HEK293T (cell line): Measurements from ENCODE around the gene UQCRFS1.
"Not testable (repeated sequence)": the region's sequence is repeated elsewhere in the genome, so short reads cannot be mapped to it uniquely, and the experiment has no call there.

Experiments used
- CTCF ChIA-PET: fragments of 350-600 bp; formaldehyde crosslinking; extraction: SDS; loops from one replicate; lab custom pipeline; 2021; ENCODE audit warnings: antibody characterized with exemption, inconsistent platforms; lab: Yijun Ruan, JAX
- POLR2A ChIA-PET: fragments of 350-600 bp; formaldehyde crosslinking; extraction: SDS; loops from one replicate; lab custom pipeline; 2020; ENCODE audit warnings: antibody characterized with exemption, inconsistent platforms; lab: Yijun Ruan, JAX
- DNase-seq: peaks from one replicate; pipeline ENCODE4 v3.0.0; 2012; ENCODE audit warnings: mixed read lengths; ENCODE audit errors: extremely low spot score
- ARNT ChIP-seq: fragments of 450-650 bp; IDR thresholded peaks from 2 replicates; pipeline ENCODE4 v1.6.1; 2017; ENCODE audit warnings: mild to moderate bottlenecking
- BHLHE40 ChIP-seq: fragments of 450-650 bp; IDR thresholded peaks from 2 replicates; pipeline ENCODE4 v1.6.1; 2016; ENCODE audit warnings: mild to moderate bottlenecking, moderate library complexity, borderline replicate concordance
- CTBP1 ChIP-seq: fragments of 450-650 bp; IDR thresholded peaks from 2 replicates; pipeline ENCODE4 v1.6.1; 2016; ENCODE audit warnings: borderline replicate concordance
- ELF4 ChIP-seq: fragments of 450-650 bp; IDR thresholded peaks from 2 replicates; pipeline ENCODE4 v1.6.1; 2017; ENCODE audit warnings: antibody characterized with exemption
- FOXA1 ChIP-seq: fragments of 450-650 bp; IDR thresholded peaks from 2 replicates; pipeline ENCODE4 v1.6.1; 2016; ENCODE audit warnings: mild to moderate bottlenecking
- FOXK2 ChIP-seq: fragments of 450-650 bp; IDR thresholded peaks from 2 replicates; pipeline ENCODE4 v1.6.1; 2016; ENCODE audit warnings: mild to moderate bottlenecking
- FOXM1 ChIP-seq: fragments of 450-650 bp; IDR thresholded peaks from 2 replicates; pipeline ENCODE4 v1.6.1; 2017; ENCODE audit warnings: mild to moderate bottlenecking, borderline replicate concordance
- HDGF ChIP-seq: fragments of 450-650 bp; IDR thresholded peaks from 2 replicates; pipeline ENCODE4 v1.6.1; 2017; ENCODE audit warnings: antibody characterized with exemption, borderline replicate concordance
- L3MBTL2 ChIP-seq: fragments of 450-650 bp; conservative IDR thresholded peaks from 2 replicates; pipeline ENCODE4 v1.6.1; 2016; ENCODE audit warnings: mild to moderate bottlenecking
- LEF1 ChIP-seq: fragments of 450-650 bp; IDR thresholded peaks from 2 replicates; pipeline ENCODE4 v1.6.1; 2017; ENCODE audit warnings: mild to moderate bottlenecking, borderline replicate concordance
- NFRKB ChIP-seq: fragments of 450-650 bp; IDR thresholded peaks from 2 replicates; pipeline ENCODE4 v1.6.1; 2016; ENCODE audit warnings: mild to moderate bottlenecking, moderate library complexity
- PKNOX1 ChIP-seq: fragments of 450-650 bp; IDR thresholded peaks from 2 replicates; pipeline ENCODE4 v1.6.1; 2016
- SP1 ChIP-seq: fragments of 450-650 bp; IDR thresholded peaks from 2 replicates; pipeline ENCODE4 v1.6.1; 2017
- SUZ12 ChIP-seq: fragments of 450-650 bp; IDR thresholded peaks from 2 replicates; pipeline ENCODE4 v1.6.1; 2016; ENCODE audit warnings: mild to moderate bottlenecking
- TARDBP ChIP-seq: fragments of 450-650 bp; IDR thresholded peaks from 2 replicates; pipeline ENCODE4 v1.6.1; 2016
- ZNF384 ChIP-seq: fragments of 450-650 bp; IDR thresholded peaks from 2 replicates; pipeline ENCODE4 v1.6.1; 2016

UQCRFS1 gene

GRCh38 chr19:29216021-29216420 is 3.1 kb upstream of the UQCRFS1 start:
- no peak for DNase-seq
- CTCF ChIA-PET = no interaction called here
- POLR2A ChIA-PET = no interaction called here
- TF ChIP-seq ZNF384 = no peak
- no peak for TF ChIP-seq HDGF
- no peak for TF ChIP-seq BHLHE40
- no peak for TF ChIP-seq PKNOX1
- TF ChIP-seq CTBP1 = no peak
- TF ChIP-seq FOXM1 = no peak
- no peak for TF ChIP-seq SUZ12
- TF ChIP-seq TARDBP = no peak
- no peak for TF ChIP-seq ARNT
- no peak for TF ChIP-seq LEF1
- TF ChIP-seq NFRKB = no peak

GRCh38 chr19:29215322-29215845 is 2.4 kb upstream of the UQCRFS1 start:
- no peak for TF ChIP-seq ARNT
- TF ChIP-seq SP1 = no peak
- no peak for TF ChIP-seq FOXK2
- no peak for TF ChIP-seq SUZ12
- TF ChIP-seq ZNF384 = no peak
- no peak for TF ChIP-seq TARDBP
- no peak for TF ChIP-seq NFRKB
- TF ChIP-seq HDGF = no peak
- TF ChIP-seq L3MBTL2 = no peak
- no peak for TF ChIP-seq FOXA1
- no peak for TF ChIP-seq BHLHE40
- TF ChIP-seq ELF4 = no peak
- no peak for DNase-seq
- ChIA-PET CTCF (no interaction called here), POLR2A (interaction anchor here (0.8 kb wide), 1 partner anchor 391 kb away, joined by 3 read pairs; the partner anchor contains the start of gene POP4)

- POLR2A ChIA-PET = interaction anchor here (0.8 kb wide), 1 partner anchor 392 kb away, joined by 3 read pairs; the partner anchor contains the start of gene POP4
Measured at GRCh38 chr19:29214411-29214810, 1.5 kb upstream of the UQCRFS1 start.

GRCh38 chr19:29212356-29212647 is 649 bp downstream of the UQCRFS1 start:
- POLR2A ChIA-PET = no interaction called here
- CTCF ChIA-PET = no interaction called here
- no peak for DNase-seq
- TF ChIP-seq SP1 (no peak), ELF4 (no peak), L3MBTL2 (no peak), SUZ12 (no peak), TARDBP (no peak), BHLHE40 (no peak), FOXA1 (no peak)

More at GRCh38 chr19:29214411-29214810, 1.5 kb upstream of the UQCRFS1 start:
- no peak for TF ChIP-seq FOXM1
- no peak for TF ChIP-seq ZNF384
- no peak for TF ChIP-seq ELF4
- no peak for TF ChIP-seq L3MBTL2
- TF ChIP-seq BHLHE40 = no peak
- TF ChIP-seq ARNT = no peak
- no peak for TF ChIP-seq PKNOX1
- TF ChIP-seq FOXA1 = no peak
- no peak for TF ChIP-seq SUZ12
- TF ChIP-seq TARDBP = no peak
- TF ChIP-seq SP1 = no peak
- no peak for TF ChIP-seq FOXK2
- no peak for TF ChIP-seq HDGF
- TF ChIP-seq NFRKB = no peak
- TF ChIP-seq LEF1 = no peak
- TF ChIP-seq CTBP1 = no peak
- no peak for DNase-seq
- CTCF ChIA-PET = no interaction called here

GRCh38 chr19:29211562-29212355 is 1.2 kb downstream of the UQCRFS1 start:
- ChIA-PET CTCF (no interaction called here), POLR2A (no interaction called here)
- no peak for TF ChIP-seq NFRKB
- TF ChIP-seq PKNOX1 = no peak
- TF ChIP-seq L3MBTL2 = 0 out of 2 replicates have a peak, but pooled peaks have one; percentile 17
- no peak for TF ChIP-seq SP1
- TF ChIP-seq HDGF = no peak
- TF ChIP-seq FOXK2 = no peak
- no peak for TF ChIP-seq CTBP1
- DNase-seq = no peak

- DNase-seq, CTCF ChIA-PET: not testable (repeated sequence)
Measured at GRCh38 chr19:29211041-29211440, 1.9 kb downstream of the UQCRFS1 start.

GRCh38 chr19:29210502-29210901 is 2.4 kb downstream of the UQCRFS1 start:
- POLR2A ChIA-PET, DNase-seq, CTCF ChIA-PET: not testable (repeated sequence)

More at GRCh38 chr19:29211041-29211440, 1.9 kb downstream of the UQCRFS1 start:
- POLR2A ChIA-PET = not testable (repeated sequence)

GRCh38 chr19:29207403-29208187 is 5.4 kb downstream of the UQCRFS1 start:
- POLR2A ChIA-PET = not testable (repeated sequence)
- CTCF ChIA-PET = interaction anchor here (1.2 kb wide), 1 partner anchor 56 kb away, joined by 3 read pairs; no protein-coding TSS in a partner anchor

More at GRCh38 chr19:29207403-29208187, 5.4 kb downstream of the UQCRFS1 start:
- not testable (repeated sequence) for DNase-seq
